Glutamatergic neuron (in vitro differentiated cells): ENCODE results near the gene YIF1B. TPM values are rescaled to one million over a fixed set of nuclear protein-coding genes. Genes with fewer than 3 reads are reported as not detected.

Experiments
- DNase-seq: peaks from one replicate; pipeline ENCODE4 v3.0.0; 2022
- H3K27ac Mint-ChIP-seq: one replicate; pipeline ENCODE4 v1.8.0; 2020; ENCODE audit warnings: mild to moderate bottlenecking, mixed read lengths, inconsistent platforms; ENCODE audit not compliant: unreplicated experiment
- H3K27me3 Mint-ChIP-seq: one replicate; pipeline ENCODE4 v1.8.0; 2020; ENCODE audit warnings: mild to moderate bottlenecking, moderate library complexity, mixed read lengths, inconsistent platforms; ENCODE audit not compliant: unreplicated experiment
- H3K36me3 Mint-ChIP-seq: one replicate; pipeline ENCODE4 v1.8.0; 2020; ENCODE audit warnings: mild to moderate bottlenecking, mixed read lengths, inconsistent platforms; ENCODE audit not compliant: unreplicated experiment
- H3K4me1 Mint-ChIP-seq: one replicate; pipeline ENCODE4 v1.8.0; 2020; ENCODE audit warnings: mild to moderate bottlenecking, low read depth, mixed read lengths, inconsistent platforms; ENCODE audit not compliant: unreplicated experiment
- H3K4me3 Mint-ChIP-seq: one replicate; pipeline ENCODE4 v1.8.0; 2020; ENCODE audit warnings: mild to moderate bottlenecking, mixed read lengths, inconsistent platforms; ENCODE audit not compliant: unreplicated experiment
- H3K9me3 Mint-ChIP-seq: one replicate; pipeline ENCODE4 v1.8.0; 2020; ENCODE audit warnings: mild to moderate bottlenecking, moderate library complexity, mixed read lengths, inconsistent platforms; ENCODE audit not compliant: unreplicated experiment
- total RNA-seq: library from RNA; stranded (reverse); fragmentation: NEBNext Ultra II Directional; extraction: Animal tissue kit (Norgen Biotek cat#: 25700); gene quantifications from one replicate; pipeline ENCODE4 v1.2.1, GENCODE V29; 2021; ENCODE audit not compliant: unreplicated experiment
- TF ChIP-seq, protein P1 (sequence below): fragments of 200-600 bp; sonication (generic); IDR thresholded peaks from one replicate; pipeline ENCODE4 v1.5.0; 2021; ENCODE audit not compliant: partially characterized antibody, unreplicated experiment

Gene YIF1B
- total RNA-seq, 1 donor from 2014 or later, result 101 TPM

DNA sequence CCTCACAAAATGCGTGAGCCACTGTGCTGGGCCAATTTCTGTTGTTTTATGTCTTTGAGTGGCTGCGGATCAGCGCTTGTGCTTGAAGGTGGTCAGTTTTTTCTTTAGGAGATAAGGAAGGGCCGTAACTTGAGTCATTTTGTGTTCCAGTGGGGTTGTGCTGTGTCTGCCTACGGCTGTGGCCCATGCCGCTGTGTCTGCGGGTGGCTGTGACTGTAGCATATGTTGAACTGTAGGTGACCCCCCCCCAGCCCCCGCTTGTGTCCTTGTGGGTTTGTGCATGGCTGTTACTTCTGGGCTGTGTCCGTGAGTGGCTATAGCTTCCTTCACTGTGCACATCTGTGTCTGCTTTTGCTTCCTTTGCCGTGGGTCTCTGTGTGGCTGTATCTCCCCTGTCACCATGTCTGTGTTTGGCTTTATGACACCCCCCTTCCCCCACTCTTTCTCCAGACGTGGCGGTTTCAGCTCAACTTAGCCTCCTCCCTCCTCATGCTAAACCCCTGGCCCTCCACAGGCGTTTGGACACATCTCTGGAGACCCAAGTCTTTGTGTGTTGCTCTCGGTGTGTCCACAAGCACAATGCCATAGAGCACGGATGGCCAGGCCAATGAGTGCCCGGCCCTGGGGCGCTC is 60.2 kb downstream of the YIF1B start:
- Mint-ChIP-seq H3K4me1 (peaks cover 25% of the 10 kb centered on the region), H3K9me3 (peaks cover 41% of the 10 kb centered on the region), H3K4me3 (peak overlapping the region; percentile 88), H3K27ac (peak overlapping the region; percentile 95), H3K27me3 (peaks cover 39% of the 10 kb centered on the region), H3K36me3 (no peaks in the 10 kb centered on the region)
- peak; percentile 63 for DNase-seq
- TF ChIP-seq, protein P1, sequence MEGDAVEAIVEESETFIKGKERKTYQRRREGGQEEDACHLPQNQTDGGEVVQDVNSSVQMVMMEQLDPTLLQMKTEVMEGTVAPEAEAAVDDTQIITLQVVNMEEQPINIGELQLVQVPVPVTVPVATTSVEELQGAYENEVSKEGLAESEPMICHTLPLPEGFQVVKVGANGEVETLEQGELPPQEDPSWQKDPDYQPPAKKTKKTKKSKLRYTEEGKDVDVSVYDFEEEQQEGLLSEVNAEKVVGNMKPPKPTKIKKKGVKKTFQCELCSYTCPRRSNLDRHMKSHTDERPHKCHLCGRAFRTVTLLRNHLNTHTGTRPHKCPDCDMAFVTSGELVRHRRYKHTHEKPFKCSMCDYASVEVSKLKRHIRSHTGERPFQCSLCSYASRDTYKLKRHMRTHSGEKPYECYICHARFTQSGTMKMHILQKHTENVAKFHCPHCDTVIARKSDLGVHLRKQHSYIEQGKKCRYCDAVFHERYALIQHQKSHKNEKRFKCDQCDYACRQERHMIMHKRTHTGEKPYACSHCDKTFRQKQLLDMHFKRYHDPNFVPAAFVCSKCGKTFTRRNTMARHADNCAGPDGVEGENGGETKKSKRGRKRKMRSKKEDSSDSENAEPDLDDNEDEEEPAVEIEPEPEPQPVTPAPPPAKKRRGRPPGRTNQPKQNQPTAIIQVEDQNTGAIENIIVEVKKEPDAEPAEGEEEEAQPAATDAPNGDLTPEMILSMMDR, result no peak

DNA sequence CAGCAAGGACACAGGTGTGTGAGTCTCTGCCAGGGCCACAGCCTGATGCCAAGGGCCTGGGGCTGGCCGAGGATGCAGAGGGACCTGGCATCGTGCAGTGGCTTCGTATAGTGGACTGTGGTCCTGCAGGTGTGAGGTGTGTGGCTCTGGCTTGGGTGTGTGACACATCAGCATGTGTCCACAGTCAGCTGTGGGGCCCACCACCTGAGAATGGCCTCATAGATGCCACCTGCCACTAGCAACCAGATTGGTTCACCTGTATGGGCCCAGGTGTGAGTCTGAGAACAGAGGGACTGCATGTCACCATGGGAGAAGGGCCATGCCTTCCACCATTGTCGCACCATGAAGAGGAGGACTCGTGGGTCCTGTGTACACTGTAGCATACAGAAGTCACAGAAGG is 62.0 kb downstream of the YIF1B start:
- DNase-seq, result no peak
- peaks cover 44% of the 10 kb centered on the region for H3K9me3 Mint-ChIP-seq
- peaks cover 27% of the 10 kb centered on the region for H3K4me1 Mint-ChIP-seq
- H3K4me3 Mint-ChIP-seq, result peak overlapping the region; percentile 88
- H3K27me3 Mint-ChIP-seq, result peaks cover 43% of the 10 kb centered on the region
- no peaks in the 10 kb centered on the region for H3K36me3 Mint-ChIP-seq
- peak overlapping the region; percentile 100 for H3K27ac Mint-ChIP-seq
- TF ChIP-seq, protein P1, result no peak

Other genes starting within 250 kb of the YIF1B start
- gene DPF1, start 91.7 kb downstream of the YIF1B start, total RNA-seq, result 33.8 TPM
- 327 TPM for gene PPP1R14A, start 59.6 kb downstream of the YIF1B start, total RNA-seq
- gene SPINT2, start 51.4 kb downstream of the YIF1B start, total RNA-seq, result 78.9 TPM
- gene C19orf33, start 11.7 kb downstream of the YIF1B start, total RNA-seq, result 1.1 TPM
- gene KCNK6, start 3.9 kb upstream of the YIF1B start, total RNA-seq, result 2.7 TPM
- gene CATSPERG, start 19.9 kb upstream of the YIF1B start, total RNA-seq, result 39.0 TPM
- 156 TPM for gene PSMD8, start 58.6 kb upstream of the YIF1B start, total RNA-seq
- gene GGN, start 72.1 kb upstream of the YIF1B start, total RNA-seq, result 2.0 TPM
- gene SPRED3, start 72.8 kb upstream of the YIF1B start, total RNA-seq, result 8.7 TPM
- gene FAM98C, start 87.1 kb upstream of the YIF1B start, total RNA-seq, result 5.8 TPM
- gene RASGRP4, start 110.3 kb upstream of the YIF1B start, total RNA-seq, result not detected
- gene RYR1, start 117.7 kb upstream of the YIF1B start, total RNA-seq, result 117 TPM